Testis (tissue), 3 donors: ENCODE results near the gene CRYM. TPM values are rescaled to one million over a fixed set of nuclear protein-coding genes. Genes with fewer than 3 reads are reported as not detected.

Experiments used
- DNase-seq: peaks from one replicate; pipeline ENCODE4 v3.0.0-alpha.2; 2019
- H3K27ac ChIP-seq, 2 donors: fragments of 200-600 bp; sonication (generic); one replicate each; pipeline ENCODE4 v1.5.1; 2019
- H3K27me3 ChIP-seq: fragments of 200-600 bp; sonication (generic); one replicate; pipeline ENCODE4 v1.5.1; 2019
- H3K36me3 ChIP-seq: fragments of 200-600 bp; sonication (generic); one replicate; pipeline ENCODE4 v1.5.1; 2017; ENCODE audit warnings: low read depth; ENCODE audit errors: missing control alignments
- H3K4me1 ChIP-seq: fragments of 200-600 bp; sonication (generic); one replicate; pipeline ENCODE4 v1.5.1; 2019
- H3K4me3 ChIP-seq, 2 donors: fragments of 200-600 bp; sonication (generic); one replicate each; pipeline ENCODE4 v1.5.1; 2017 to 2019
- H3K9me3 ChIP-seq: fragments of 200-600 bp; sonication (generic); one replicate; pipeline ENCODE4 v1.5.1; 2017
- CTCF ChIP-seq, 3 experiments: fragments of 450-650 bp in 2 of 3; fragments of 200-600 bp in 1 of 3; sonication (generic) in 1 of 3; IDR thresholded peaks; one replicate each; pipeline ENCODE4 v1.5.1; 2016 to 2019; ENCODE audit warnings: antibody characterized with exemption in 3 of 3, mild to moderate bottlenecking in 2 of 3, moderate library complexity in 1 of 3
- POLR2A ChIP-seq: fragments of 450-650 bp; IDR thresholded peaks from one replicate; pipeline ENCODE4 v1.6.1; 2017; ENCODE audit warnings: antibody characterized with exemption, mild to moderate bottlenecking, moderate library complexity
- WGBS, 2 donors: methylation state at CpG; one replicate each; pipeline ENCODE4 v1.1.5; 2018; 5-methylcytosine and 5-hydroxymethylcytosine counted together
- intact Hi-C: fragments of 100-400 bp; cut with DNase I; formaldehyde crosslinking; loops from one replicate; pipeline ENCODE4 v1.15.1; 2023; ENCODE audit warnings: low total_unique reads
- polyA plus RNA-seq: library from polyadenylated mRNA; stranded (reverse); fragments of 350-450 nt; fragmentation: Illumina TruSeq; extraction: RNeasy Lipid Tissue Mini Kit (QIAGEN cat#74804); gene quantifications from one replicate; pipeline ENCODE4 v1.2.3, GENCODE V29; 2014; ENCODE audit warnings: low read depth, low replicate concordance; ENCODE audit not compliant: insufficient read depth
- total RNA-seq, 2 donors: library from RNA; depleted of rRNA; stranded (reverse); fragments of >200 nt; gene quantifications; one replicate each; pipeline ENCODE4 v1.2.3, GENCODE V29; 2016

Gene CRYM
- total and polyA plus RNA-seq, 3 donors from 2014 or later, result 11.1 to 63.4 (median 14.6) TPM

GRCh38 chr16:21285314-21285713 is 7.2 kb upstream of the CRYM start:
- Histone ChIP-seq H3K27me3 (no peaks in the 10 kb centered on the region), H3K4me3 (no peak overlapping the region), H3K36me3 (no peaks in the 10 kb centered on the region), H3K27ac (no peak overlapping the region), H3K4me1 (no peaks in the 10 kb centered on the region), H3K9me3 (no peaks in the 10 kb centered on the region)
- DNase-seq, result no peak
- intact Hi-C loops, result no loop called here
- WGBS, 2 donors, result 25 to 31% methylated on average over 1 of the region's 1 CpG
- no peak for TF ChIP-seq CTCF (IDR thresholded peaks at IDR 0.05)
- no peak for TF ChIP-seq POLR2A

GRCh38 chr16:21284414-21284813 is 6.3 kb upstream of the CRYM start:
- Histone ChIP-seq H3K4me3 (peak overlapping the region in 1 of 2 donors; percentile 64), H3K9me3 (no peaks in the 10 kb centered on the region), H3K4me1 (no peaks in the 10 kb centered on the region), H3K27ac (no peak overlapping the region), H3K36me3 (no peaks in the 10 kb centered on the region), H3K27me3 (no peaks in the 10 kb centered on the region)
- WGBS, 2 donors, result 65 to 80% methylated on average over 4 of the region's 4 CpGs
- DNase-seq, result no peak
- TF ChIP-seq CTCF (IDR thresholded peaks at IDR 0.05) (no peak), POLR2A (no peak)
- intact Hi-C loops, result no loop called here

GRCh38 chr16:21283521-21284289 is 5.6 kb upstream of the CRYM start:
- Histone ChIP-seq H3K4me3 (peak overlapping the region; percentile 44 to 64), H3K36me3 (no peaks in the 10 kb centered on the region), H3K9me3 (no peaks in the 10 kb centered on the region), H3K4me1 (peaks cover 3% of the 10 kb centered on the region), H3K27me3 (no peaks in the 10 kb centered on the region), H3K27ac (peak overlapping the region in 1 of 2 donors; percentile 68)
- intact Hi-C loops, result no loop called here
- TF ChIP-seq POLR2A, result no peak
- peak in 1 of 3 experiments; percentile 29 for TF ChIP-seq CTCF (IDR thresholded peaks at IDR 0.05)
- WGBS, 2 donors, result 4% methylated on average over 36 to 66 of the region's 67 CpGs
- DNase-seq, result peak; percentile 81

GRCh38 chr16:21281698-21282389 is 3.8 kb upstream of the CRYM start:
- WGBS, 2 donors, result 77 to 91% methylated on average over 7 of the region's 7 CpGs
- no peak overlapping the region for H3K4me3 ChIP-seq
- no peaks in the 10 kb centered on the region for H3K9me3 ChIP-seq
- TF ChIP-seq POLR2A, result no peak
- TF ChIP-seq CTCF (IDR thresholded peaks at IDR 0.05), result no peak
- intact Hi-C loops, result no loop called here
- peaks cover 10% of the 10 kb centered on the region for H3K4me1 ChIP-seq
- no peak for DNase-seq
- H3K36me3 ChIP-seq, result no peaks in the 10 kb centered on the region
- no peaks in the 10 kb centered on the region for H3K27me3 ChIP-seq
- no peak overlapping the region for H3K27ac ChIP-seq
